ENCODE measurements around the gene KIF3C.

GRCh38 chr2:25980951-25981350 is 1.3 kb downstream of the KIF3C start:
- no peak for TF ChIP-seq POLR2A (IDR thresholded peaks at IDR 0.05)
- TF ChIP-seq, protein P1, sequence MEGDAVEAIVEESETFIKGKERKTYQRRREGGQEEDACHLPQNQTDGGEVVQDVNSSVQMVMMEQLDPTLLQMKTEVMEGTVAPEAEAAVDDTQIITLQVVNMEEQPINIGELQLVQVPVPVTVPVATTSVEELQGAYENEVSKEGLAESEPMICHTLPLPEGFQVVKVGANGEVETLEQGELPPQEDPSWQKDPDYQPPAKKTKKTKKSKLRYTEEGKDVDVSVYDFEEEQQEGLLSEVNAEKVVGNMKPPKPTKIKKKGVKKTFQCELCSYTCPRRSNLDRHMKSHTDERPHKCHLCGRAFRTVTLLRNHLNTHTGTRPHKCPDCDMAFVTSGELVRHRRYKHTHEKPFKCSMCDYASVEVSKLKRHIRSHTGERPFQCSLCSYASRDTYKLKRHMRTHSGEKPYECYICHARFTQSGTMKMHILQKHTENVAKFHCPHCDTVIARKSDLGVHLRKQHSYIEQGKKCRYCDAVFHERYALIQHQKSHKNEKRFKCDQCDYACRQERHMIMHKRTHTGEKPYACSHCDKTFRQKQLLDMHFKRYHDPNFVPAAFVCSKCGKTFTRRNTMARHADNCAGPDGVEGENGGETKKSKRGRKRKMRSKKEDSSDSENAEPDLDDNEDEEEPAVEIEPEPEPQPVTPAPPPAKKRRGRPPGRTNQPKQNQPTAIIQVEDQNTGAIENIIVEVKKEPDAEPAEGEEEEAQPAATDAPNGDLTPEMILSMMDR (IDR thresholded peaks at IDR 0.05): no peak

Measured in breast epithelium (tissue), 3 donors.